Daoy (cell line): ENCODE data around the gene FRMD8. TPM values are rescaled to one million over a fixed set of nuclear protein-coding genes. Genes with fewer than 3 reads are reported as not detected.
A peak's percentile ranks its signal among the peaks of the same experiment; 100 is the strongest.

Experiments used
- DNase-seq: peaks from one replicate; pipeline ENCODE4 v3.0.0-alpha.2; 2015; ENCODE audit warnings: low read depth
- total RNA-seq: library from RNA; depleted of rRNA; stranded (reverse); fragments of >200 nt; shearing (Covaris generic); gene quantifications from 2 replicates; pipeline ENCODE4 v1.2.3, GENCODE V29; 2014

FRMD8 gene
- total RNA-seq, 1 experiment from 2014 or later, result 48.9 TPM

DNA sequence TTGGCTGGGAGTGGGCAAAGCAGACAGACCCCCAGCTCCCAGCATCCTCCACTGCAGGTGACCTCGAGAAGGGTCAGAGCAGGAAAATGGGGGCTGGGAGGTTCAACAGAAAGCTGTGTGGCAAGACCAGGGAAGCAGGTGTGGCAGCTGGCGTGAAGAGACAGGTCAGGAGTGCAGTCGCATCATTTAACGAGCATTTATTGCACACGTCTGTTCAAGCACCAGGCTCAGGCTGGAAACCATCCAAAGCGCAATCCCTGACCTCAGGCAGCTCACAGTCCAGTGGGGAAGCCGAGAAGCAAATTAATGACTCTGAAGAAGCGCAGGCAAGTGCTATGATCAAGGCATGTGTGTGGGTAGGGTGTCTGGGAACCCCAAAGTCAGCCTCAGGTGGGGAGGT is 11.4 kb upstream of the FRMD8 start:
- no peak for DNase-seq

DNA sequence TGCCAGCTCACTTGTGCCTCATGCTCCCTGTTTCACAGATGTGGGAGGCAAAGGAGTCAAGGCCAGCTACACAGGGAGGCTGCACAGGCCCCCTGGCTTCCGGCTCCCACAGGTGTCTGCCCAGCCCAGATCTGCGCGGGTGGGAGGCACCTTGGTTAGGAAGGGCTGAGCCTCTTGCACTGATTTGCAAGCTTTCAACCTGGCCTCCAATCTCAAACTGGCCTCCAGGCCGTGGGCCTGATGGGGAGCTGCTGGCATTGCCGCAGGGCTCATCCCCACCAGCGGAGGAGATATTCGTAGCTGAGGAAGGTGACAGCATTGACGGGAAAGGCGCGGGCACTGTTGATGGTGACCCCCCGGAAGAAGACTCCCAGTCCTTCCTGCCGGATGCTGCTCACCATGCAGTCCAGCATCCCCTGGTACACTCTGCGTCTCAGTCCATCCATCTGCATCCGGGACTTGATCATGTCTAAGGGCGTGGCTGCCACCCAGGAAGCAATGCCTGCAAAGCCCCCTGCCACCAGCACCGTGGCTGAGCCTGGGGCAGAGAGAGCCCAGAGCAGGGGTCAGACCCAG is 10.2 kb upstream of the FRMD8 start:
- no peak for DNase-seq

DNA sequence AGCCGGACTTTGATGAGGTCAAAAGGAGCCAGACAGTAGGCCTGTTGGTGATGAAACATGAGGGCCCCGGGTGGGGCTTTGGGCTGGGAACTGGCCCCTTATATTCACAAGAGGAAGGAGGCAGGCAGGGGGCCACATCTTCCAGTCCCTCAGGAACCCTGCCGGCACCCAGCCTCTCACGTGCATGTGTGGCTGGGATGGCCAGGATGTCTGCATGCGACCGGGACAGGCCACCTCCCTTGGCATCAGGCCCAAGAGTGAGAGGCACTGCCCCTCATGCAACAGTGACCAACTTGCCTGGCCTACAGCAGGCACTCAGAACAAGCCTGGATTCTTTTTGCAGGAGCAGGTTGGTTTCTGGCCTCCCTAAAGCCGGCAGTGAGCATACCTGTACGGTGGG is 9.4 kb upstream of the FRMD8 start:
- no peak for DNase-seq

- no peak for DNase-seq
Measured at GRCh38 chr11:65377777-65378176, 8.7 kb upstream of the FRMD8 start.

DNA sequence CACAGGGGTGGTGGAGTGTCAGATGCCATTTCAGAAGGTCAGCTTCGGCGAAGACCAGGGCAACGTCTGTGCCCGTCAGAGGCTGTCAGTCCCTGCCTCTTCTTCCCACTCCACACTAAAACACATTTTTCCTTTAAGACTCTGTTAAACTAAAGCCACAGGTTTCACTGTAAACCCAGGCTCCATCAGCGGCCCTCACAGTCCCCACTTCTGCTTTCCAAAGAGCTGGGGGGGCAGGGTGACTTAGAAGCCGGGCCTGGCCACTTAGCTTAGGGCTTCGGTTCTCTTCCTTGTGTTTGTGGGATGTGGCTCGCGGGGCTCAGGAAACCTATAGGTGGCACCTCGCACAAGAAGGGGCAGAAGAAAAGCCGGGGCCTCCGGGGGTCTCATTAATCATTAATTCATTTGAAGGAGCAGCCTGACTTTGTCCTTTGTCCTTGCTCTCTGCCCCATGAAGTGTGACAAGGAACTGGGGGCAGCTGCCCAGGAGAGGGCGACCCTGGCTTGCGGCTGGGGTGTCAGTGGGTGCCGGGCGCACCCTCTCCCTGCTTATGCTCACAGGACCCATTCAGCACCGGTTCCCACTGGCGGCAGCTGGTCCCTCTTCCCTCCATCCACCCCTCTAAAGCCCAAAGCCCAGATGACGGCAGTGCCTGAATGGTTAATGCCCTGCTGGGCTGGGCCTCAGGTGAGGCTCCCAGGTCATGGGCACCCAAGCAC is 8.1 kb upstream of the FRMD8 start:
- DNase-seq, result no peak

DNA sequence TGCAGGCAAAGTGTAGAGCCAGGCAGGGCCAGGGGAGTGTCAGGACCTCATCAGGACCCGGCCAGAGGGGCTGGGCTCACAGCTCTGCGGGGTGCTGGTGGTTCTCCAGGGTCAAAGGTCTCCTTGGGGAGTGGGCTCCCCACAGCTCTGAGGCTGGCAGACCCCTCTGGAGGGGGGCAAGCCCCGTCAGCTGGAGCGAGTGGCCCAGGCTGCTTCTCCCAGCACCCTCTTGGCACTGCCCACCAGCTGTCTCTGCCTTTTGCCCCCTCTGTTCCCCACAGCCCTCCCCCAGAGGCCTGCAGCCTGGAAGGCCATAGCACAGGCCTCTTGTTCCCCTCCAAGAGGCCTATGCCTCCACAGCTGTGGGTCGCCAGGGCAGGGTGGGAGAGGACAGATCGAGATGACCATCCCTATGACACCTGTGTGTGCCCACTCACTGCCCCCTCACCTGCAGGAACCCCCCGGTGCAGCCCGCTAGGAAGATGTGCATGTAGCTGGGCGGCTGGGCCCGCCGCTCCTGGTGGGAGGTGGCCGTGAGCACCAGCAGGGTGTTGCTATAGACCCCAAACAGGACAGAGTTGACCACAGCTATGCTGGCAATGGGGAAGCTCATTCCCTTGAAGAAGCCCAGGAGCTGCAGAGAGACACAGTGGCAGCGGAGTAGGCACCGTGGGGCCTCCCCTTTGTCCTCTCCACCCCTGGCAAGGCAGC is 7.4 kb upstream of the FRMD8 start:
- no peak for DNase-seq

- DNase-seq, result no peak
Measured at GRCh38 chr11:65379698-65380459, 6.6 kb upstream of the FRMD8 start.

DNA sequence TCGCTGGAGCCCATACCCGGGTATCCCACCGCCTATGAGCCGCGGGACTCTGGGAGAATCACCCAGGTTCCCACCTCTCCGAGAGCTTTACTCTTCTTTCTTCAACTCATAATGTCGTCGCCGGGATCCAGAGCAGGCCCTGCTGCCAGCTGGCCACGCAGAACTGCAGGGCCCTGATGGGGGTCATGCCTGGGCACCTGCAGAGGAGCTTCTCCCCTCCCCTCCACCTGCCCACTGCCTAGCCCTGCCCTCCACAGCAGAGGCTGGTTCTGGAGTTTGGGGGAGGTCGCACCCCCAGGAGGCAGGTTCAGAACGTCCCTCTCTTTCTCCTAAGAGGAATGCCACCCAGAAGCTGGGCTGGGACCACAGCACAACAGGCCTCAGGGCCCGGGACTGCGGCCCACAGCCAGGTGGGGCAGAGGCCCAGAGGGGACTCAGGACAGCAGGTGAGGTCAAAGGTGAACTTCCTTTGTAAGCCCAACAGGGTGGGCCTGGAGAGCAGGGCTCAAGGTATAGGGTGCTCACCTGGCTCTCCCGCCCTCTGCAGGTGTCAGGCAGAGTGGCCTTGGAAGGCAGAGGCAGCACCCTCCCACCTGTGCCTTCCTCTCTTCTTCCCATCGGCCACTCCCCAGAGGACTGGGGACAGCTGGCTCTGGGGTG is 5.8 kb upstream of the FRMD8 start:
- DNase-seq, result no peak

DNA sequence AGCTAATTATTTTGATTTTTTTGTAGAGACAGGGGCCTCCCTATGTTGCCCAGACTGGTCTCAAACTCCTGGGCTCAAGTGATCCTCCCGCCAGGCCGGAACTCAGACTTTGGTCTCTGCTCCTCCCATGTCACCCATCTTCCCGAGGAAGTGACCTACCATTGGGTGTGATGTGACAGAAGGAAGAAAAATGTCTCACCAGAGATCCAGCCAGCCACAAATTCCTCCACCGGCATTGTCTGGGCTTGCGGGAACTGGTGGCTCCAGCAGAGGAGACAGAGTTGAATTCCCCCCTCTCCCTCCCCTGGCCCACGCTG is 4.8 kb upstream of the FRMD8 start:
- no peak for DNase-seq

- DNase-seq, result peak; percentile 99
Measured at GRCh38 chr11:65382033-65382803, 4.2 kb upstream of the FRMD8 start, which contains the start of gene SLC25A45. Gene SLC25A45, minus strand, starts transcription at chr11:65382646. Its CDS starts 695 bp downstream, at chr11:65381951.

DNA sequence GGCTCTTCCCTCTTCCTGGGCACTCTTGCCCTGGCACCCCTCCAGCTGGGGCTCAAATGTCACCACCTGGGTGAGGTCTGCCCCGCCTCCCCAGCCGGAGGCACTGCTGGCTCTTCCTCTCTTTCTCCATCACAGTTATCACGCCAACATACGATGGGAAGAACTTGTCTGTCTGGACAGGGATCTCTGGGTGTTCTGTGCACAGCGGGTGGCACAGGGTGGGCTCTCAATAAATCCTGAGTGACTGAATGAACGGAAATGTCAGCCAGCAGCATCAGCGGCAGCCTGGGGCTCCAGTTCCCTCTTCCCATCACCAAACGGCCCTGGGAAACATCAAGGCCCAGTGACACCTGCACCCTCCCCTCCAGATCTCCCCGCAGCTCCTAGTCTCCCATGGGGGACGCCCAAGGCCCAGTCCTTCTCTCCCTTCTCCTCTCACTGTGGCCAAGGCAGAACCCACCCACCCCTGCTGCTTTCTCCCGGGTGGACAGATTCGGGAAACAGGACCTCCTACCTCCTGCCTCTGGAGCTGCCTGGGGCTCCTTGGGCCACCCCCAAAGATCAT is 3.6 kb upstream of the FRMD8 start:
- DNase-seq, result no peak

GRCh38 chr11:65383778-65384177 is 2.7 kb upstream of the FRMD8 start:
- peak; percentile 16 for DNase-seq

- DNase-seq, result peak; percentile 71
Measured at GRCh38 chr11:65384301-65384889, 2.0 kb upstream of the FRMD8 start.

GRCh38 chr11:65388731-65389130 is 2.3 kb downstream of the FRMD8 start:
- DNase-seq, result no peak

- no peak for DNase-seq
Measured at GRCh38 chr11:65389294-65389980, 3.0 kb downstream of the FRMD8 start.

DNA sequence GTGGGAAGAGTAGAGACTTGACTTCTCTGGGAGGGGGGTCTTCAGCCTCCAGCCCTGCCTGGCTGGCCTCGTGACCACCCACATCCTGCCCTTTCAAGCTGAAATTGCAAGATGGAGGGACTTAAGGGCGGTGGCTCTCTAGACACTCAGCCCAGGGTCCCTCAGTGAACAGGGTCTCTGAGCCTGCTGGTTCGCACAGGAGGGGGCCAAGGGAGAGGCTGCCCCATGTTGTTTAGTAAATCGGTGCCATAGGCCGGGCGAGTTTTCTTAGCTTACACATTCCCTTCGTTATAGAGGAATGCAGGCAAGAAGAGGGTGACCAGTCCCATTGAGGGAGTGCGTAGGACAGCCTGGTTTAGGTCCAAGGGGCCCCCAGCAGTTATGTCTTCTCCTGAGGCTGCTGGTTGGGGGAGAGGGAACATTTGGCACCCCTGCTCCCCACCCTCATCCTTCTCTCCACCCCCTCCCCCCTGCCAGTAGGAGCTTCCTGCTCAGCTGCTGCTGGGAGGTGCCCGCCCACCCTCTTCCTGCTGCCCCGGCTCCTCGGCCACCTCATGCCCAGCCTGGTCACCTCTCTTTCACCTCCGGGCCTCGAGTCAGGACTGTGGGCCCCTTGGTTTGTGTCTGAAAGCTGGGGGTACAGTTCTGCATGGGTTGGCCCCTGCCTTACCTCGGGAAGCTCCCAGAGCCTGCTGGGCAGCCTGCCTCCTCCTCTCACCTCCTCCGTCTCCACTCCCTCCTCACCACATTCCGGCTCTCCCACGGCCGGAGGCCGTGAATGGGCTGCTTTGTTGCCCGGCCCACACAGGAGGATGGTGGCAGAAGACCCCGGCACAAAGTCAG is 3.9 kb downstream of the FRMD8 start:
- peak; percentile 50 for DNase-seq

DNA sequence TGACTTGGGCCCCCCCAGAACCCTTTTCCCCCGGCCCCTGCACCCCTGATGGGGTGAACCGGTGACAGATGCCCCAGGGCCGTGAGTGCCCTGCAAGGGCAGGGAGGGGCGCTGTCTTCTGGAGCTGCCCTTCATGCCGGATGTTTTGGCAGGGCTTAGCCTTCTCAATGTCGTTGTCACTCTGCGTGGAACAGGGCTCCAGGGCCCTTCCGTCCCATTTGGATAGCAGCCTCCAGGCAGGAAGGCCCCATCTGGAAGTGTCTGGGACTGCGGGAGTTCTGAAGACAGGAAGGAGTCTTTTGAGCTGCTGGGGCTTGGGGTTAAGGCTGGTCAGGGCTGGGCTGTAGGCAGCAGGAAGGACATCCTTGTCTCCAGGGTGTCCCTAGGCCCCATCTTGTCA is 4.6 kb downstream of the FRMD8 start:
- DNase-seq, result peak; percentile 35

- DNase-seq, result no peak
Measured at GRCh38 chr11:65392186-65392829, 5.9 kb downstream of the FRMD8 start.
